ENCODE results near the gene PDE3B. TPM values are rescaled to one million over a fixed set of nuclear protein-coding genes. Genes with fewer than 3 reads are reported as not detected.

PDE3B gene
- total and polyA plus RNA-seq, 2 of the 8 experiments (the other 6 are each of a cell fraction or from before 2014, with no cell fraction given), result 2.7 to 10.9 TPM

DNA sequence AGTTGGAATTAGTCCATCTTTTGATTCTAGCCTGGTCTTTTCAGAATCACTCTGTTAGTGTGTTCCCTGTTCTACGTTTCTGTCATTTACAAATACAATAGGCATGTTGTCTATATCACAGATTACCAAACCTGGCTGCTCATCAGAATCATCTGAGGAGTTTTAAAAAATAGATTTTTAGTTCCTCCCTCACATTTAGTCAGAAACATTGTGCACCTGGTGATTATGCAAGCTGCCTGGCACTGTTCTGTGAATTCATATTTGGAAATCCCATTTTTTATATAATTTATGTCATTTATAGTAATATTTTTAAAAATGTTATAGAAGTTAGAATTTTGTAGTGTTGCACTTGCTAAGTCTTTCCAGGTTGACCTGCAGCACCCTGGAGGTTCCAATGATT, 107.3 kb downstream of the PDE3B start:
- Histone ChIP-seq H3K79me1 (ENCODE audit: low read depth, low read length) (no peaks in the 10 kb centered on the region), H3K23me2 (ENCODE audit: low read depth, low read length) (no peaks in the 10 kb centered on the region), H2BK120ac (replicated peaks; ENCODE audit: low read depth, low read length) (no peak overlapping the region), H2AK5ac (ENCODE audit: low read depth, low read length) (no peak overlapping the region), H2BK15ac (ENCODE audit: low read length) (no peak overlapping the region), H4K91ac (replicated peaks; ENCODE audit: insufficient read length, low read length) (no peak overlapping the region), H2AFZ (ENCODE audit: low read length) (no peak overlapping the region), H3K9me3 (ENCODE audit: insufficient read depth in 2 of 2, low read depth in 1 of 2, low read length in 1 of 2) (no peaks in the 10 kb centered on the region), H3K27me3 (replicated peaks in 1 of 4; ENCODE audit: control insufficient read depth in 3 of 4, extremely low read depth in 1 of 4, insufficient read depth in 3 of 4, low read length in 3 of 4) (no peaks in the 10 kb centered on the region), H3K27ac (ENCODE audit: low read depth, low read length) (no peak overlapping the region), H3K4ac (replicated peaks; ENCODE audit: insufficient read length, low read depth, low read length) (no peak overlapping the region), H3K4me3 (ENCODE audit: extremely low read depth in 1 of 4, insufficient read depth in 2 of 4, low read depth in 3 of 4, low read length in 4 of 4) (no peak overlapping the region), H2BK5ac (ENCODE audit: low read depth, low read length) (no peak overlapping the region), H3K4me2 (ENCODE audit: insufficient read depth in 1 of 2, low read depth in 2 of 2, low read length in 2 of 2) (no peak overlapping the region), H2BK20ac (ENCODE audit: low read length) (no peak overlapping the region), H3K14ac (ENCODE audit: insufficient read length) (no peak overlapping the region), H4K5ac (ENCODE audit: insufficient read length, low read depth, low read length) (no peak overlapping the region), H3K79me2 (ENCODE audit: control insufficient read depth in 1 of 2, insufficient read depth in 2 of 2, low read length in 2 of 2) (no peaks in the 10 kb centered on the region), H3K18ac (ENCODE audit: extremely low read depth, low read length) (no peak overlapping the region), H3K56ac (replicated peaks; ENCODE audit: insufficient read length, low read depth, low read length) (no peak overlapping the region), H4K8ac (ENCODE audit: extremely low read depth, insufficient read depth, low read length) (no peak overlapping the region), H3K23ac (ENCODE audit: insufficient read length) (no peak overlapping the region), H4K20me1 (replicated peaks in 1 of 2; ENCODE audit: control insufficient read depth in 1 of 2, insufficient read depth in 2 of 2, low read length in 2 of 2) (no peaks in the 10 kb centered on the region), H3K36me3 (ENCODE audit: control insufficient read depth in 2 of 4, insufficient read depth in 4 of 4, low read length in 3 of 4) (no peaks in the 10 kb centered on the region), H2BK12ac (ENCODE audit: low read depth, low read length) (no peak overlapping the region), H3K4me1 (replicated peaks in 1 of 4; ENCODE audit: control insufficient read depth in 3 of 4, insufficient read depth in 4 of 4, low read length in 3 of 4) (peaks cover 0 to 3% (median 0%) of the 10 kb centered on the region in 4 experiments; a peak in 2 of 7 replicates), H3K9ac (replicated peaks in 1 of 4; ENCODE audit: extremely low read depth in 1 of 4, low read depth in 3 of 4, low read length in 3 of 4) (no peak overlapping the region)
- DNase-seq (ENCODE audit: low read depth in 1 of 2, low spot score in 2 of 2), result no peak
- ChIA-PET CTCF (ENCODE audit: partially characterized antibody) (no interaction called here), POLR2A (ENCODE audit: partially characterized antibody) (no interaction called here)
- TF ChIP-seq SRF (IDR thresholded peaks at IDR 0.05; ENCODE audit: low read depth, low read length) (no peak), SAP30 (IDR thresholded peaks at IDR 0.05; ENCODE audit: insufficient read depth, insufficient replicate concordance, low read length) (no peak), BRCA1 (IDR thresholded peaks at IDR 0.05; ENCODE audit: low read depth, low read length) (no peak), POLR2AphosphoS5 (IDR thresholded peaks at IDR 0.05; ENCODE audit: low read depth, low read length) (no peak), JUN (IDR thresholded peaks at IDR 0.05; ENCODE audit: low read depth, low read length) (no peak)
- WGBS, 2 experiments (ENCODE audit: extremely low coverage in 1 of 2, insufficient coverage in 1 of 2, insufficient read length in 1 of 2, insufficient replicate concordance in 2 of 2, low coverage in 1 of 2, low lambda C conversion rate in 2 of 2, missing lambda C conversion rate in 1 of 2), result 79% methylated on average over 1 of the region's 1 CpG; no CpG with 5 or more reads in 1 of the 2 experiments
- no peak for FAIRE-seq

All from H1 (cell line).